ENCODE results near the gene EHD3. TPM values are rescaled to one million over a fixed set of nuclear protein-coding genes. Genes with fewer than 3 reads are reported as not detected.

Gene EHD3
- total and polyA plus RNA-seq, 2 of the 4 experiments (the other 2 are of a cell fraction): 29.1 to 39.8 TPM

GRCh38 chr2:31275976-31276375 is 42.0 kb downstream of the EHD3 start:
- Histone ChIP-seq H3K56ac (ENCODE audit: extremely low read depth, insufficient read depth, low read length) (no peak overlapping the region), H3K4ac (ENCODE audit: low read depth, low read length) (no peak overlapping the region), H2BK5ac (ENCODE audit: low read depth, low read length, poor library complexity, severe bottlenecking) (no peak overlapping the region), H2BK20ac (ENCODE audit: low read depth, low read length) (no peak overlapping the region), H2BK120ac (ENCODE audit: low read depth, low read length) (no peak overlapping the region), H3K14ac (replicated peaks; ENCODE audit: low read depth, low read length) (no peak overlapping the region), H3K9me1 (ENCODE audit: insufficient read depth, low read length) (peaks cover 13% of the 10 kb centered on the region; the same call in 1 of the 2 replicates), H3K79me1 (ENCODE audit: low read depth in 1 of 2, low read length in 2 of 2) (no peaks in the 10 kb centered on the region), H3K9ac (ENCODE audit: low read depth, low read length) (no peak overlapping the region), H3K9me3 (ENCODE audit: control insufficient read depth, insufficient read depth, low read length) (no peaks in the 10 kb centered on the region), H3K23ac (ENCODE audit: low read depth, low read length) (no peak overlapping the region), H3K4me3 (ENCODE audit: insufficient read depth, low read depth, low read length) (no peak overlapping the region), H4K20me1 (ENCODE audit: insufficient read depth, low read length) (no peaks in the 10 kb centered on the region), H2AK9ac (replicated peaks; ENCODE audit: low read depth, low read length, poor library complexity) (no peak overlapping the region), H3K4me2 (ENCODE audit: low read depth, low read length) (no peak overlapping the region), H3K27ac (ENCODE audit: insufficient read depth, low read length) (no peak overlapping the region), H3K27me3 (ENCODE audit: control insufficient read depth, insufficient read depth, low read length) (0 out of 2 replicates have a peak, but pooled peaks cover 4% of the 10 kb centered on the region), H2AK5ac (ENCODE audit: low read depth, low read length) (no peak overlapping the region), H4K91ac (ENCODE audit: insufficient read depth, low read depth, low read length) (no peak overlapping the region), H3K4me1 (ENCODE audit: control insufficient read depth, insufficient read depth, low read length) (peaks cover 15% of the 10 kb centered on the region; the same call in 1 of the 2 replicates), H2AFZ (replicated peaks; ENCODE audit: low read length, poor library complexity) (no peak overlapping the region), H4K5ac (ENCODE audit: low read depth, low read length) (no peak overlapping the region), H3K36me3 (ENCODE audit: control insufficient read depth, insufficient read depth, low read length) (no peaks in the 10 kb centered on the region), H2BK15ac (ENCODE audit: low read depth, low read length) (no peak overlapping the region), H4K8ac (ENCODE audit: low read depth in 2 of 2, low read length in 2 of 2) (no peak overlapping the region), H3K18ac (ENCODE audit: low read depth, low read length) (no peak overlapping the region)
- TF ChIP-seq SMC3 (IDR thresholded peaks at IDR 0.05; ENCODE audit: low read depth, low read length): no peak
- TF ChIP-seq CEBPB (IDR thresholded peaks at IDR 0.05; ENCODE audit: low read depth, low read length): no peak
- TF ChIP-seq CTCF (conservative IDR thresholded peaks at IDR 0.05; ENCODE audit: low read depth, low read length): no peak
- no peak for TF ChIP-seq RAD21 (IDR thresholded peaks at IDR 0.05; ENCODE audit: low read length)
- TF ChIP-seq RFX5 (IDR thresholded peaks at IDR 0.05; ENCODE audit: low read depth, low read length): no peak
- no peak for TF ChIP-seq POLR2A (IDR thresholded peaks at IDR 0.05; ENCODE audit: low read depth, low read length)
- no peak for TF ChIP-seq RCOR1 (IDR thresholded peaks at IDR 0.05; ENCODE audit: insufficient replicate concordance, low read length)
- no peak for TF ChIP-seq MXI1 (IDR thresholded peaks at IDR 0.05; ENCODE audit: borderline replicate concordance, low read depth, low read length)
- no peak for TF ChIP-seq ELK1 (IDR thresholded peaks at IDR 0.05; ENCODE audit: borderline replicate concordance, low read depth, low read length)
- DNase-seq: no peak
- BruUV-seq (replicated peaks): no TSS peak
- POLR2A ChIA-PET (ENCODE audit: unreplicated experiment): no interaction called here
- no CpG with 5 or more reads among the region's 5 CpGs for WGBS, 2 experiments (ENCODE audit: extremely low coverage in 2 of 2, insufficient read length in 1 of 2)
- CTCF ChIA-PET: no interaction called here
- intact Hi-C loops (cut with micrococcal nuclease) (no loop called here), dilution Hi-C loops (cut with HindIII; ENCODE audit: low sequenced_read_pairs, unreplicated experiment) (no loop called here), in situ Hi-C loops (cut with MboI; ENCODE audit: low sequenced_read_pairs) (no loop called here)
- no peak for ATAC-seq (ENCODE audit: low read depth)
